ENCODE results near the gene SLC26A11. TPM values are rescaled to one million over a fixed set of nuclear protein-coding genes. Genes with fewer than 3 reads are reported as not detected.
A peak's percentile ranks its signal among the peaks of the same experiment; 100 is the strongest.

SLC26A11 gene
- total and polyA plus RNA-seq, 2 donors (not counting 1 experiment from before 2014, with no cell fraction given), result 10.1 to 31.4 TPM

DNA sequence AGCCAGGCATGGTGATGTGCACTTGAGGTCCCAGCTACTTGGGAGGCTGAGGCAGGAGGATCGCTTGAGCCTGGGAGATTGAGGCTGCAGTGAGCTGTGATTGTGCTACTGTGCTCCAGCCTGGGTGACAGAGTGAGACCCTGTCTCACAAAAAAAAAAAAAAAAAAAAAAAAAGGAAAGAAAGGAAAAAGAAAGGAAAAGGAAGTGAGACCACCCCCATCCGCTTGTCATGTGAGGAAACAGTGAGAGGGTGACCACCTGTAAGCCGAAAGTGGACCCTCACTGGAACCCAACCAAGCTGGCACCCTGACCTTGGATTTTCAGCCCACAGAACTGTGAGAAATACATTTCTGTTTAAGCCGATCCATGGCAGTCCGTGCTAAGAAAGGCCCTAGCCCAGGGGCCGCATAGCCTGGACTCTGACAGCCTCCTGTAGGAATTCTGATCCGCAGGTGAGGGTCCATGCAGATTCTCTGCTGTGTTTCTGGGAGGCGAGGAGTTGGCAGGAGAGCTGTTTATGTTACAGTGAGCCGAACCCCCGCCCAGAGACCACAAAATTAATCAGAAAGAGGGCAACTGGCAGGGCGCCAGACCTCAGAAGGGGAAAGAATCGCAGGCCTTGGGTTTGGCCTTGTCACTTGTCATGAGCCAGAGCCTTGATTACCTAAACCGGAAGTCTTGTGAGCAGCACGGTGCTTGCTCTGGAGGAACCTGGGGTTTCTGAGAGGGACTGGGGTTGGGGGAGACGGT, 1.0 kb upstream of the SLC26A11 start:
- Histone ChIP-seq H3K27ac (ENCODE audit: low read length in 2 of 2) (peak overlapping the region; percentile 90 to 96), H3K9me3 (ENCODE audit: control extremely low read depth in 1 of 3, control insufficient read depth in 2 of 3, insufficient read depth in 1 of 3, low read length in 2 of 3) (peaks cover 0 to 2% (median 0%) of the 10 kb centered on the region in 3 donors), H3K27me3 (replicated peaks in 1 of 4; ENCODE audit: control extremely low read depth in 1 of 4, control insufficient read depth in 3 of 4, insufficient read depth in 4 of 4, low read length in 3 of 4) (no peaks in the 10 kb centered on the region), H3K79me2 (ENCODE audit: control insufficient read depth, insufficient read depth, low read length) (peaks cover 23% of the 10 kb centered on the region), H3K4me2 (replicated peaks; ENCODE audit: low read depth, low read length, poor library complexity, severe bottlenecking) (peak overlapping the region; percentile 99), H4K20me1 (ENCODE audit: control insufficient read depth, insufficient read depth, low read length, poor library complexity, severe bottlenecking) (peaks cover 23% of the 10 kb centered on the region), H3K9ac (ENCODE audit: low read length) (peak overlapping the region; percentile 93), H2AFZ (ENCODE audit: insufficient read depth, low read depth, low read length, poor library complexity, severe bottlenecking) (peak overlapping the region; percentile 71), H3K4me3 (ENCODE audit: control extremely low read depth in 1 of 5, extremely low read depth in 1 of 5, insufficient read depth in 1 of 5, low read depth in 2 of 5, low read length in 4 of 5) (peak overlapping the region; percentile 59 to 86 (median 67)), H3K4me1 (ENCODE audit: control insufficient read depth in 2 of 2, insufficient read depth in 2 of 2, low read length in 2 of 2) (peaks cover 10 to 30% of the 10 kb centered on the region in 2 donors), H3K36me3 (replicated peaks in 1 of 2; ENCODE audit: control extremely low read depth in 1 of 2, control insufficient read depth in 1 of 2, extremely low read depth in 1 of 2, insufficient read depth in 2 of 2, low read length in 1 of 2) (peaks cover 0 to 17% of the 10 kb centered on the region in 2 experiments)
- ATAC-seq (ENCODE audit: low read depth) (peak; percentile 84), DNase-seq (peak; percentile 94)
- H3K27ac Mint-ChIP-seq, result peak overlapping the region; percentile 94
- H3K4me3 Mint-ChIP-seq, result peak overlapping the region; percentile 96
- CTCF ChIA-PET, result interaction anchor here (0.7 to 1.4 kb wide), 3 partner anchors 23 to 46 kb away, joined by 3 to 4 read pairs (median 4); no protein-coding TSS in a partner anchor
- POLR2A ChIA-PET, result interaction anchor here (0.7 kb wide), 2 partner anchors 17 to 22 kb away, joined by 10 to 18 read pairs; no protein-coding TSS in a partner anchor
- intact Hi-C loops (cut with micrococcal nuclease), result loop anchor here (1.0 kb wide), 2 partner anchors 44 to 72 kb away; partner anchors contain the start of gene EIF4A3
- H3K4me1 Mint-ChIP-seq, result peaks cover 22% of the 10 kb centered on the region
- H3K9me3 Mint-ChIP-seq (ENCODE audit: insufficient read depth), result no peaks in the 10 kb centered on the region
- H3K27me3 Mint-ChIP-seq, result no peaks in the 10 kb centered on the region
- TF ChIP-seq, protein P1, sequence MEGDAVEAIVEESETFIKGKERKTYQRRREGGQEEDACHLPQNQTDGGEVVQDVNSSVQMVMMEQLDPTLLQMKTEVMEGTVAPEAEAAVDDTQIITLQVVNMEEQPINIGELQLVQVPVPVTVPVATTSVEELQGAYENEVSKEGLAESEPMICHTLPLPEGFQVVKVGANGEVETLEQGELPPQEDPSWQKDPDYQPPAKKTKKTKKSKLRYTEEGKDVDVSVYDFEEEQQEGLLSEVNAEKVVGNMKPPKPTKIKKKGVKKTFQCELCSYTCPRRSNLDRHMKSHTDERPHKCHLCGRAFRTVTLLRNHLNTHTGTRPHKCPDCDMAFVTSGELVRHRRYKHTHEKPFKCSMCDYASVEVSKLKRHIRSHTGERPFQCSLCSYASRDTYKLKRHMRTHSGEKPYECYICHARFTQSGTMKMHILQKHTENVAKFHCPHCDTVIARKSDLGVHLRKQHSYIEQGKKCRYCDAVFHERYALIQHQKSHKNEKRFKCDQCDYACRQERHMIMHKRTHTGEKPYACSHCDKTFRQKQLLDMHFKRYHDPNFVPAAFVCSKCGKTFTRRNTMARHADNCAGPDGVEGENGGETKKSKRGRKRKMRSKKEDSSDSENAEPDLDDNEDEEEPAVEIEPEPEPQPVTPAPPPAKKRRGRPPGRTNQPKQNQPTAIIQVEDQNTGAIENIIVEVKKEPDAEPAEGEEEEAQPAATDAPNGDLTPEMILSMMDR (IDR thresholded peaks at IDR 0.05), result no peak
- no peak for TF ChIP-seq EZH2 (IDR thresholded peaks at IDR 0.05; ENCODE audit: borderline replicate concordance, insufficient read depth, low read depth, low read length, poor library complexity, severe bottlenecking)
- WGBS (ENCODE audit: insufficient coverage), result 1% methylated on average over 12 of the region's 15 CpGs

DNA sequence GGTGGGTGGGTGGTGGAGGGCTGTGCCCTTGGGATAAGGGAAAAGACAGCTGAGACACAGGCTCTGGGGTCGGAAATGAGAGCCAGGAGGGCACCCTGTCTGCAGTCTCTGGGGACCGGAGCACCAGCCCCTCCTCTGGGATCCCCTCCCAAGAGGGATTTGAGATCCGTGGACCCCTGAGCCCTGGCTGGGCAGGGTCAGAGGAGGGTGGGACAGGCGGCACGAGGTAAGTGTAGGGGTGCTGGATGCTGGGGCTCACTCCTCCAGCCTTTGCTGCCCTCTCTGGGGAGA, 519 bp upstream of the SLC26A11 start:
- peak overlapping the region; percentile 94 for H3K27ac Mint-ChIP-seq
- intact Hi-C loops (cut with micrococcal nuclease), result loop anchor here (1.0 kb wide), 2 partner anchors 44 to 72 kb away; partner anchors contain the start of gene EIF4A3
- peak overlapping the region; percentile 90 to 96 for H3K27ac ChIP-seq (ENCODE audit: low read length in 2 of 2)
- TF ChIP-seq, protein P1 (IDR thresholded peaks at IDR 0.05), result no peak
- no peaks in the 10 kb centered on the region for H3K9me3 Mint-ChIP-seq (ENCODE audit: insufficient read depth)
- H3K4me1 ChIP-seq (ENCODE audit: control insufficient read depth in 2 of 2, insufficient read depth in 2 of 2, low read length in 2 of 2), result peaks cover 10 to 30% of the 10 kb centered on the region in 2 donors
- H3K36me3 ChIP-seq (replicated peaks in 1 of 2; ENCODE audit: control extremely low read depth in 1 of 2, control insufficient read depth in 1 of 2, extremely low read depth in 1 of 2, insufficient read depth in 2 of 2, low read length in 1 of 2), result peaks cover 0 to 12% of the 10 kb centered on the region in 2 experiments
- peaks cover 22% of the 10 kb centered on the region for H3K4me1 Mint-ChIP-seq
- no peaks in the 10 kb centered on the region for H3K27me3 Mint-ChIP-seq
- H3K27me3 ChIP-seq (replicated peaks in 1 of 4; ENCODE audit: control extremely low read depth in 1 of 4, control insufficient read depth in 3 of 4, insufficient read depth in 4 of 4, low read length in 3 of 4), result peaks cover 0 to 2% (median 0%) of the 10 kb centered on the region in 4 experiments
- H3K4me3 ChIP-seq (ENCODE audit: control extremely low read depth in 1 of 5, extremely low read depth in 1 of 5, insufficient read depth in 1 of 5, low read depth in 2 of 5, low read length in 4 of 5), result peak overlapping the region; percentile 59 to 86 (median 67)
- H3K4me2 ChIP-seq (replicated peaks; ENCODE audit: low read depth, low read length, poor library complexity, severe bottlenecking), result peak overlapping the region; percentile 99
- DNase-seq, result no peak
- ChIA-PET POLR2A (interaction anchor here (0.7 kb wide), 2 partner anchors 17 to 22 kb away, joined by 10 to 18 read pairs; no protein-coding TSS in a partner anchor), CTCF (interaction anchor here (0.9 to 1.4 kb wide), 2 partner anchors 24 to 31 kb away, joined by 4 read pairs; no protein-coding TSS in a partner anchor)
- H3K9ac ChIP-seq (ENCODE audit: low read length), result peak overlapping the region; percentile 93
- WGBS (ENCODE audit: insufficient coverage), result 0% methylated on average over 5 of the region's 5 CpGs
- H2AFZ ChIP-seq (ENCODE audit: insufficient read depth, low read depth, low read length, poor library complexity, severe bottlenecking), result peak overlapping the region; percentile 71
- H3K4me3 Mint-ChIP-seq, result peak overlapping the region; percentile 96
- H3K9me3 ChIP-seq (ENCODE audit: control extremely low read depth in 1 of 3, control insufficient read depth in 2 of 3, insufficient read depth in 1 of 3, low read length in 2 of 3), result peaks cover 0 to 2% (median 0%) of the 10 kb centered on the region in 3 donors
- peak; percentile 22 for ATAC-seq (ENCODE audit: low read depth)
- peaks cover 23% of the 10 kb centered on the region for H4K20me1 ChIP-seq (ENCODE audit: control insufficient read depth, insufficient read depth, low read length, poor library complexity, severe bottlenecking)
- H3K79me2 ChIP-seq (ENCODE audit: control insufficient read depth, insufficient read depth, low read length), result peaks cover 23% of the 10 kb centered on the region
